NCI-H524 (cell line): ENCODE results near the gene KCTD16.

Experiments
- DNase-seq, 2 experiments: peaks; one replicate each; lab custom pipeline; 2025; lab: John Stamatoyannopoulos, UW

Gene KCTD16

GRCh38 chr5:144207875-144208444 lies 37.3 kb downstream of the KCTD16 start:
- DNase-seq: peak in 1 of 2 experiments; percentile 45

DNA sequence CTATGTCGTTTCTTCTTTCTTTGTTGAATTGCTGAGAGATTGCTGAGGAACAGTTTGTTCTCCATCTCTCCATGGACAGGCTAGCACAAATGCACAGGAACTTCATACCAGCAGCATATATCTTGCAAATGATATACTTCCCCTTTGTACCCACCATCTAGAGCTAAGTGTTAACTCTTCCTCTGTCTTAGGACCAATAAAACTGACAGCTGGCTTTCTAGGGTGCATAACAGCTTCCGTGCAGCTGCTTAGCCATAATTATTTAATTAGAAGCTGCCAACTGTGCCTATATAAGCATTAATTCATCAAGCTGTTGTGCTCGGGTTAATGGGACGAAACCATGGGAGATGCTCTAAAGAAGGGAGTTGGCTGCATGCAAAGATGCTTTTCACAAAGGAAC lies 38.7 kb downstream of the KCTD16 start:
- DNase-seq: peak; percentile 87 to 95

GRCh38 chr5:144210655-144211054 lies 40.0 kb downstream of the KCTD16 start:
- DNase-seq: peak in 1 of 2 experiments; percentile 21

- peak; percentile 11 to 23 for DNase-seq
These were observed 49.2 kb downstream of the KCTD16 start for GRCh38 chr5:144219869-144220268.

GRCh38 chr5:144227363-144227999 lies 56.8 kb downstream of the KCTD16 start:
- DNase-seq: no peak

- DNase-seq: peak; percentile 32 to 71
These were observed 60.1 kb downstream of the KCTD16 start for GRCh38 chr5:144230806-144231205.

GRCh38 chr5:144232285-144232684 lies 61.6 kb downstream of the KCTD16 start:
- DNase-seq: no peak

- DNase-seq: no peak
These were observed 65.8 kb downstream of the KCTD16 start for GRCh38 chr5:144236499-144236898.

GRCh38 chr5:144237851-144238250 lies 67.2 kb downstream of the KCTD16 start:
- DNase-seq: no peak

GRCh38 chr5:144247131-144247530 lies 76.5 kb downstream of the KCTD16 start:
- DNase-seq: no peak

DNA sequence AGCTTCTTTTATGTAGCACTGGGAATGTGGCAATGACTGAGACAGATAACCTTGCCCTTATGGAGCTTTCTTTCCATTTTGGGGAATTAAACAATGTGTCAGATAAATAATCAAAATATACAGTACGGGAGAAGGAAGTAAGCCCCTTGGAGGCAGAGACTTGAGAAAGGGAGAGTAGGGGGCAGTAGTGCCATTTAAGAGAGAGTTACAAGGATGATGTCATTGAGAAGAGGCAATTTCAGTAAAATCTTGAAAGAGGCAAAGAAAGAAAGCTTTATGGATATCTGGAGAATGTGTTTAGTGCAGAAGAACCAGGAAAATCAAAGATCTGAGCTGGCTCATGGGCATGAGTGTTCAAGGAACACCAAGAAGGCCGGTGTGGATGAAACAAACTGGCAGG lies 77.3 kb downstream of the KCTD16 start:
- DNase-seq: no peak

- no peak for DNase-seq
These were observed 79.2 kb downstream of the KCTD16 start for GRCh38 chr5:144249755-144250464.

- DNase-seq: no peak
These were observed 83.9 kb downstream of the KCTD16 start for GRCh38 chr5:144254552-144254951.

GRCh38 chr5:144260121-144260520 lies 89.4 kb downstream of the KCTD16 start:
- DNase-seq: no peak

- no peak for DNase-seq
These were observed 95.1 kb downstream of the KCTD16 start for GRCh38 chr5:144265643-144266247.

- no peak for DNase-seq
These were observed 97.4 kb downstream of the KCTD16 start for GRCh38 chr5:144267961-144268513.

GRCh38 chr5:144273232-144274027 lies 102.8 kb downstream of the KCTD16 start:
- no peak for DNase-seq

- no peak for DNase-seq
These were observed 104.7 kb downstream of the KCTD16 start for GRCh38 chr5:144275329-144275728.

GRCh38 chr5:144276034-144276822 lies 105.6 kb downstream of the KCTD16 start:
- DNase-seq: no peak

DNA sequence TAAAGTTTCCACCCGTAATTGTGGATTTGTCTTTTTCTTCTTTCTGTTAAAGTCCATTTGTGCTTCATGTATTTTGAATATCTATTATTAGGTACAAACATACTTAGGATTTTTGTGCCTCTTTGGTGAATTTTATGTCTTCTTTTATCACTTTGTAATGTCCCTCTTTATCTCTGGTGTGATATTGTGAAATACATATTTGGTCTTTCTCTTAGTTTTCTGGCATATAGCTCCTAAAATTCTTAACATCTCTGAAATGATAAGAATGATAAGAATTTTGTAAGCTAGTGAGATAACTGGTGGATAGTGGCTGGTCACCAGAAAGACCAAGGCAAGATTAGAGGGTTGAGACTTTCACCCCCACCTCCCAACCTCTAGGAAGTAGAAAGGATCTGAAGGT lies 111.1 kb downstream of the KCTD16 start:
- no peak for DNase-seq

GRCh38 chr5:144284036-144284435 lies 113.4 kb downstream of the KCTD16 start:
- no peak for DNase-seq
